ENCODE results near the gene MYOD1. TPM values are rescaled to one million over a fixed set of nuclear protein-coding genes. Genes with fewer than 3 reads are reported as not detected.

MYOD1 gene
- not detected in 2 replicates for total RNA-seq (2016; rRNA removed; fragmentation: Illumina TruSeq; extraction: Trizol)
- total RNA-seq (2016; cell fraction: cytosol; rRNA removed; fragmentation: Illumina TruSeq; extraction: Trizol; ENCODE audit: low read depth) = not detected in 2 replicates
- not detected in 2 replicates for total RNA-seq (2016; cell fraction: insoluble cytoplasmic fraction; rRNA removed; fragmentation: Illumina TruSeq; extraction: Trizol)
- not detected in 2 replicates for total RNA-seq (2016; cell fraction: membrane; rRNA removed; fragmentation: Illumina TruSeq; extraction: Trizol)
- not detected in 2 replicates for total RNA-seq (2016; cell fraction: nucleus; rRNA removed; fragmentation: Illumina TruSeq; extraction: Trizol)
- polyA plus RNA-seq (2011; rRNA removed) = not detected in 2 replicates
- polyA plus RNA-seq (2011; cell fraction: cytosol; rRNA removed) = not detected in 2 replicates
- not detected in 2 replicates for polyA plus RNA-seq (2011; cell fraction: nucleus; rRNA removed)
- not detected in 2 replicates for polyA plus RNA-seq (2012)
- polyA plus RNA-seq (2016; cell fraction: cytosol; fragmentation: Illumina TruSeq; extraction: Trizol; ENCODE audit: low read depth) = not detected in 2 replicates
- not detected in 2 replicates for polyA plus RNA-seq (2016; cell fraction: insoluble cytoplasmic fraction; fragmentation: Illumina TruSeq; extraction: Trizol; ENCODE audit: low read depth)
- not detected in 2 replicates for polyA plus RNA-seq (2016; cell fraction: membrane; fragmentation: Illumina TruSeq; extraction: Trizol; ENCODE audit: low read depth)
- not detected in 2 replicates for polyA plus RNA-seq (2016; cell fraction: nucleus; fragmentation: Illumina TruSeq; extraction: Trizol; ENCODE audit: insufficient read depth, low read depth)
- polyA minus RNA-seq (2011; rRNA and poly(A)+ RNA removed; ENCODE audit: low replicate concordance) = not detected in 2 replicates
- polyA minus RNA-seq (2011; cell fraction: cytosol; rRNA and poly(A)+ RNA removed) = not detected in 2 replicates
- not detected in 2 replicates for polyA minus RNA-seq (2011; cell fraction: nucleus; rRNA and poly(A)+ RNA removed)
- Bru-seq, nascent RNA = not detected
- not detected for BruChase-seq, experiment 1, labeled RNA remaining after a 6-hour chase
- BruChase-seq, experiment 2, labeled RNA remaining after a 2-hour chase = not detected
- long read RNA-seq, experiment 1 = 0 reads
- long read RNA-seq, experiment 2 = 0 reads

DNA sequence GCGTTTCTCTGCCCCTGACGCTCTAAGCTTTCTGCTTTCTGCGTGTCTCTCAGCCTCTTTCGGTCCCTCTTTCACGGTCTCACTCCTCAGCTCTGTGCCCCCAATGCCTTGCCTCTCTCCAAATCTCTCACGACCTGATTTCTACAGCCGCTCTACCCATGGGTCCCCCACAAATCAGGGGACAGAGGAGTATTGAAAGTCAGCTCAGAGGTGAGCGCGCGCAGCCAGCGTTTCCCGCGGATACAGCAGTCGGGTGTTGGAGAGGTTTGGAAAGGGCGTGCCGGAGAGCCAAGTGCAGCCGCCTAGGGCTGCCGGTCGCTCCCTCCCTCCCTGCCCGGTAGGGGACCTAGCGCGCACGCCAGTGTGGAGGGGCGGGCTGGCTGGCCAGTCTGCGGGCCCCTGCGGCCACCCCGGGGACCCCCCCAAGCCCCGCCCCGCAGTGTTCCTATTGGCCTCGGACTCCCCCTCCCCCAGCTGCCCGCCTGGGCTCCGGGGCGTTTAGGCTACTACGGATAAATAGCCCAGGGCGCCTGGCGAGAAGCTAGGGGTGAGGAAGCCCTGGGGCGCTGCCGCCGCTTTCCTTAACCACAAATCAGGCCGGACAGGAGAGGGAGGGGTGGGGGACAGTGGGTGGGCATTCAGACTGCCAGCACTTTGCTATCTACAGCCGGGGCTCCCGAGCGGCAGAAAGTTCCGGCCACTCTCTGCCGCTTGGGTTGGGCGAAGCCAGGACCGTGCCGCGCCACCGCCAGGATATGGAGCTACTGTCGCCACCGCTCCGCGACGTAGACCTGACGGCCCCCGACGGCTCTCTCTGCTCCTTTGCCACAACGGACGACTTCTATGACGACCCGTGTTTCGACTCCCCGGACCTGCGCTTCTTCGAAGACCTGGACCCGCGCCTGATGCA is at the start of gene MYOD1:
Gene MYOD1, plus strand, starts transcription at position 544 of the 910 bp plus-strand sequence. Its CDS starts 212 bp downstream, at position 756.
- no peak within 1 kb of the TSS for H3K27ac ChIP-seq (ENCODE audit: extremely low read length, insufficient read depth, low read length)
- no peak within 1 kb of the TSS for H2AFZ ChIP-seq (ENCODE audit: low read length)
- ChIA-PET POLR2A (no interaction called here), CTCF (ENCODE audit: low intra/inter-chr PET ratio, low total read pairs) (interaction anchor here (1.6 kb wide), 1 partner anchor 121 kb away, joined by 3 read pairs; no protein-coding TSS in a partner anchor)
- peaks cover 11 to 58% of the 10 kb centered on the region in 2 experiments for H3K27me3 ChIP-seq (ENCODE audit: control insufficient read depth in 1 of 2, insufficient read depth in 2 of 2, low read length in 2 of 2)
- H4K20me1 ChIP-seq (ENCODE audit: insufficient read depth, low read length) = no peaks in the 10 kb centered on the region
- no peak within 1 kb of the TSS for H3K9ac ChIP-seq (ENCODE audit: insufficient read depth, low read depth, low read length)
- no peak within 1 kb of the TSS; a peak in 1 of 6 replicates for H3K4me3 ChIP-seq (replicated peaks in 1 of 3; ENCODE audit: insufficient read depth in 1 of 3, low read depth in 2 of 3, low read length in 3 of 3)
- ATAC-seq = peak; percentile 61
- WGBS (ENCODE audit: low lambda C conversion rate) = 37% methylated on average over 35 of the region's 68 CpGs
- H3K36me3 ChIP-seq (replicated peaks in 1 of 2; ENCODE audit: control insufficient read depth in 1 of 2, insufficient read depth in 2 of 2, low read length in 2 of 2) = no peaks in the 10 kb centered on the region
- H3K9me3 ChIP-seq (ENCODE audit: low read length) = no peaks in the 10 kb centered on the region; the same call in 1 of the 2 replicates
- no TSS peak for BruUV-seq (replicated peaks)
- FAIRE-seq = no peak
- TF ChIP-seq NCOA2 (CRISPR knock-in tag; IDR thresholded peaks at IDR 0.05) (no peak), ZSCAN21 (CRISPR knock-in tag; IDR thresholded peaks at IDR 0.05; ENCODE audit: borderline replicate concordance) (no peak), IRF2 (CRISPR knock-in tag; IDR thresholded peaks at IDR 0.05) (no peak)
- TF ChIP-seq, protein P1, sequence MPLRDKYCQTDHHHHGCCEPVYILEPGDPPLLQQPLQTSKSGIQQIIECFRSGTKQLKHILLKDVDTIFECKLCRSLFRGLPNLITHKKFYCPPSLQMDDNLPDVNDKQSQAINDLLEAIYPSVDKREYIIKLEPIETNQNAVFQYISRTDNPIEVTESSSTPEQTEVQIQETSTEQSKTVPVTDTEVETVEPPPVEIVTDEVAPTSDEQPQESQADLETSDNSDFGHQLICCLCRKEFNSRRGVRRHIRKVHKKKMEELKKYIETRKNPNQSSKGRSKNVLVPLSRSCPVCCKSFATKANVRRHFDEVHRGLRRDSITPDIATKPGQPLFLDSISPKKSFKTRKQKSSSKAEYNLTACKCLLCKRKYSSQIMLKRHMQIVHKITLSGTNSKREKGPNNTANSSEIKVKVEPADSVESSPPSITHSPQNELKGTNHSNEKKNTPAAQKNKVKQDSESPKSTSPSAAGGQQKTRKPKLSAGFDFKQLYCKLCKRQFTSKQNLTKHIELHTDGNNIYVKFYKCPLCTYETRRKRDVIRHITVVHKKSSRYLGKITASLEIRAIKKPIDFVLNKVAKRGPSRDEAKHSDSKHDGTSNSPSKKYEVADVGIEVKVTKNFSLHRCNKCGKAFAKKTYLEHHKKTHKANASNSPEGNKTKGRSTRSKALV (CRISPR knock-in tag; IDR thresholded peaks at IDR 0.05) = 0 out of 2 replicates have a peak, but pooled peaks have one; percentile 27
- no peak within 1 kb of the TSS for H3K4me2 ChIP-seq (ENCODE audit: low read depth, low read length)
- no peaks in the 10 kb centered on the region; the same call in 1 of the 2 replicates for H3K4me1 ChIP-seq (ENCODE audit: insufficient read depth, low read length)
- DNase-seq (ENCODE audit: low spot score) = no peak
- in situ Hi-C loops (cut with HindIII; ENCODE audit: extremely low pct_ligation_motif_present, low pct_unique_long_range_greater_than_20kb) (no loop called here), intact Hi-C loops (cut with micrococcal nuclease; ENCODE audit: unreplicated experiment) (no loop called here)
- no peaks in the 10 kb centered on the region for H3K79me2 ChIP-seq (ENCODE audit: insufficient read depth, low read length)
